NOMO-1 treated with dmso at 0.1 percent for 144 hours (cell line): ENCODE measurements around the gene KIAA0319L.
"Not testable (repeated sequence)": the region's sequence is repeated elsewhere in the genome, so short reads cannot be mapped to it uniquely, and the experiment has no call there.

Experiments used
- DNase-seq: peaks from one replicate; lab custom pipeline; 2025; ENCODE audit not compliant: unreplicated experiment; lab: John Stamatoyannopoulos, UW

Gene KIAA0319L

DNA sequence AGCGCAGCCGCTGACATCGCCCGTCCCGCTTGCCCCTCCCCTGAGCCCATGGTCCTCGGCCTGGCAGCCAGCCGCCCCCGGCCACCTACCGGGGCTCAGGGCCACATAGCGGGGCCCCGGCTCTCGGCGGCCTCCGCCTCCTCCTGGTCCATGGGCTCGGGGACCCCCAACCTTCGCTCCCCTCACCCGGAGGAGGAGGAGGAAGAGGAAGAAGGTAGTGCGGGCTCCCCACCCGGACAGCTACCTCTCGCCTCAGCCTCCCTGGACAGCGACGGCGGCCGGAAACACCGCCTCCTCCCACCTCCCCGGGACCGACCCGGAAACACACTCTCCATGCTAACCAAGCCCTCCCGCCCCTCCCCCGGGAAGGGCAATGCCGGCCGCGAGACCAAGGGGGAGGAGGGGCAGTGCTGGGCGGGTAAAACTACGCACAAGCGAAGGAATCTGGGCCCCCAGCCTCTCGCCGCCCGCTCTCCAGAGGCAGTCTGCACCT lies at the start of gene KIAA0319L:
TSS of gene KIAA0319L (minus strand) at position 286 of the 493 bp plus-strand sequence. CDS start 2,912 bp downstream, outside the sequence.
- DNase-seq = peak; percentile 77

DNA sequence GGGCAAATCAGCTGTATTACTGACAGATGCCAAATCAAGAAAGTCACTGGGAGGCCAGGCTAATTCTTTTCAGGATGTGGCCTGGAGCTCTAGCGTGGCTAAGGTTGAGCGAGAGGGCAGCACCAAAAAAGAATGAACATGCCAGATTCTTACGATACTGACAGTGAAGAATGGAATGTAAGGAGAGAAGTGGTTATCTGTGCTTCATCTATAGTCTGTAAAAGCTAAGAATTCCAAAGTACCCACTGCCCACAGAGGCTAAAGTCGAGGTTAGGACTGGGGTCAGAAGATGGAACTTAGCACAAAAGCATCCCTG lies 48.6 kb upstream of the KIAA0319L start:
- no peak for DNase-seq

DNA sequence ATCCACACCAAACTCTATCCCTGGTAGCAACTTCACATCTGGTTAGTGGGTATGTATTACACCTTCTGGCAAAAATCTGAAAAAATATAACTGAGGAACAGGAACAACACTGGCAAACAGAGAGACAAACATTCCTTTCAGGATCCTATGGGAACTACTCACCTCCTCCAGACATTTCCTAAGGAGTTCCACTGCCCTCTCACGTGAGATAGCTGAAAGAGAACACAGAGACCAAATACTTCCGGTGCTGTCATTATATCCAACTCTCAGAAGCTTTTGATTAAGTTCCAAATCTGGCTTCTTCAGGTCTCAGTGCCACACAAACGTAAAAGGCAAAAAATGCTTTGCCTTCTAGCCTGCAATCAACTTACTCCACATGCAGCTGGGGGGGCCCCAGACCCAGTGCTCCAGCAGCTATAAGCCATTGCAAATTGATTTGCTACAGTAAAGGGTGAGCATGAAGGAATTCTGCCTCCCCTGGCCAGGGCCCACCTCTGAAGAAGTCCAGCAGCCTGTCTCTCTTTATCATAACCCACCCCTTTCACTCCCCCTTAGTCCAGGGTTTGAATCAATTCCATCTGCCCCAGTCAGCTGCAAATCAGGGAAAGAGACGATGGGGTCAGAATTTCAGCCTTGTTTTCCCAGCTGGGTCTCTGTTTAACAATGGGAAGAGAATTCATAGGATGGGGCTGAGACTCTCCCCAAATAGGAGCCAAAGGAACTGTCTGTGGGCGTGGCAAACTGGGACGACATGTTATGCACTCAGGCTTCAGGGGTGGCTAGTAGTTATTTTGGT lies 48.1 kb upstream of the KIAA0319L start:
- no peak for DNase-seq

DNA sequence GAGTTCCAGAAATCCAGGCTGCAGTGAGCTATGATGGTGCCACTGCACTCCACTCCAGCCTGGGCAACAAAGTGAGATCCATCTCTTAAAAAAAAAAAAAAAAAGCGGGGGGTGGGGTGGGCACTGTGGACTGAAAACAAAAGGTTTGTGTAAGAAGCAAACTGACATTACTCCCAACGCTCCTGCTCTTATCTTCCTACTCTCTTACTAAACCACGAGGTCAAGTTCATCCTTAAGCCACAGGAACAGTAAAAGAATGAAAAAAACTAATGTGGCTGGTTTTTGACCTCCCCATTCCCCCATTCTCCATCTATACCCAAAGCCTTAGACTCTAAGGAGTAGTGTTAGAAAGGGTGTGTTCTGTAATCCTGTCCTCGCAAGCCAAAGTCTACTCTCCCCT lies 46.7 kb upstream of the KIAA0319L start:
- DNase-seq = no peak

DNA sequence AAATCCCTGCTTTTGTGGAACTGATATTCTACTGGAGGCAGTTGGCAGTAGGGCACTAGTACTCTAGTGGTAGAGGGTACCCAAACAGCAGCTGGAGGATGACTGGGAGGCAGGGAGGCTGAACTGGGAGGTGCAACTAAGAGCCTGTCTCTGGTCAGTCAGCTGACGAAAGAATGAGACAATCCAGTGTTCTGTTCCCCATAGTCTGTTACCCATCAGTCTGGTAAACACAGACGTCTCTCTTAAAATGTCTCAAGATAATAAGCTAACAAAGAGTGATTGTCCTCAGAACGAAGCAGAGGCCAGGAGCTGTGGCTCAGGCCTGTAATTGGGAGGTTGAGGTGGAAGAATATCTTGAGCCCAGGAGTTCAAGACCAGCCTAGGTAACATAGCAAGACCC lies 46.3 kb upstream of the KIAA0319L start:
- no peak for DNase-seq

DNA sequence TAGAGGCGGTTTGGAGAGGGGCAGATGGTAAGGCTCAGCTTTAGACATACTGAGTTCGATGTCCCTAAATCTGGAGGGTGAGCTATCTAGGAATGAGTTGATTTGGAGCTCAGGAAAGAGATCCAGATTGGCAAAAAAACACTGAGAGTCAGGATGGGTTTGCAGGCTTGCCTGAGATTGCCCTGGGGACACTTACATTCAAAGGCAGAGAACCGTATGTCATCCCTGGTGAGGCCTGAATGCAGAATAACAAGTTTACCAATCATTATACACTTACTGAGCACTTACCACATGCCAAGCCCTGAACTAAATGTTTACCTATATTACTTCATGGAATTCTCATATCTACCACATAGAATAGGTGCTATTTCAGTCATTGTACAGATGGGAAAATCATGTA lies 43.4 kb upstream of the KIAA0319L start:
- DNase-seq = no peak

DNA sequence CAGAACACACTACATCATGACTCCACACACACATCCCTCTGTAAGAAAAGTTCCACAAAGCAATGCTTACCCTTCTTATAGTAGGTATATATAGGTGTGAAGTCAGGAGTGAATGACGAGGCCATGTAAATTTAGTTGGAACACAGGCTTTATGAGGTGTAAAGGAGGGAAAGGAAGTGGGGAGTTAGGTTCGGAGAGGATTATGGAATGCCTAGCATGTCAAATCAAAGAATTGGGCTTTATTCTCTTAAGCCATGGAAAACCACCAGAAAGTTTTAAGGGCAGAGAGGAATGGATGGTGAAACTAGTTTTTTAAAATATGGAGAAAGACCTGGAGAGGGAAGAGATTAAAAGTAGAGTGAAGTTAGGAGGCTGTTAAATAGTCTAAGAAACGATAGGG lies 42.2 kb upstream of the KIAA0319L start:
- DNase-seq = no peak

DNA sequence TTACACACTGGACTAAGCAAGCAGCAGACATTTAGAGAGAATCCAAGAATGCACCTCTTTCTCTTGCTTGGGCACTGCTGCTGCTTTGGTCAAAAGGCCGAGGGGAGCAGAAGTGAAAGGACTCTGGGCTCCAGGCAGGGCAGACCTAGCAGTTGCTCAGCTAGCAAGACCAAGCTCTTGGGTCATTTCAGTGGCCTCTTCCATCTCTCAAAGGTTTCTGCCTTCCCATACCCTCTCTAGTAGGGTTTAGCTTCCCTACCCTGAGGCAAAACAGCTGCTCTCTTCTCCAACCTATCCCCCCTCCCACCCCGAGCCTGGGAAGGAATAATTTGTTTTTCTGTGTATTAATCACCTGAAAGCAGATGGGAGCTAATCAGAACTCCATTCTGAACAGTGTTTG lies 41.7 kb upstream of the KIAA0319L start:
- DNase-seq = no peak

DNA sequence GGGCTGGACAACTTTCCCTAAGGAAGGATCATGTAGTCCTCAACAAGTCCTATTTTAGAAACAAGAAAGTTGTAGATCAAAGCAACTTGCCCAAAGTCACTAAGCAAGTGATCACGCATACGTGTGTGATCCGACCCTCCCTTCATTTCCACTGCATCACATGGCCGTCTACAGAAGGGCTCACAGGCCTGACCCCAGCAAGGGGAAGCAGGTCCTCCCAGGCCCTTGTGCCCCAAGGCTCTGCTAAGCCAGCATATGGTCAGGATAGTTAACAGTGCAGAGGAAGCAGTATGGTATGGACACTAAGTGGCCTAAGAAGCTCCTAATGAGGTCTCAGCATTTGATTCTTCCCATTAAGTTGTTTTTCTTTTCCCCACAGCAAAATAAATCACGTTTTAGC lies 40.7 kb upstream of the KIAA0319L start:
- DNase-seq = no peak

DNA sequence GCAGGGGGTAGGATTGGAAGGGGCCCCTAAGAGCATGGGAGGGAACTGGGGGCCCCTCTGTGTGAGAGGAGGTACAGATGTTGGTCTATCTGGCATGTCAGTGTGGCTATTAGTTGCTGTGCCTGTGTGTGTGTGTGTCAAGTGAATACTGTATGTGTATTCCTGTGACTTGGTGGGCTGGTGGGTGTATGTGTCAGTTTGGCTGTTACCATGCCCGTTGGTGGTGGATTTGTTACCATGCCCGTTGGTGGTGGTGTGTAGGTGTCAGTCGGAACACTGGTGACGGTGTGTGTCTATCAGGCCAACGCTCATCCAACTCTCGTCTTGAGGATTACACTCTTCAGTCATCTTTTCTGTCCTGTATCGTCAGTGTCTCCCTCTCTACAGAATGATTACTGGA lies 38.5 kb upstream of the KIAA0319L start:
- no peak for DNase-seq

DNA sequence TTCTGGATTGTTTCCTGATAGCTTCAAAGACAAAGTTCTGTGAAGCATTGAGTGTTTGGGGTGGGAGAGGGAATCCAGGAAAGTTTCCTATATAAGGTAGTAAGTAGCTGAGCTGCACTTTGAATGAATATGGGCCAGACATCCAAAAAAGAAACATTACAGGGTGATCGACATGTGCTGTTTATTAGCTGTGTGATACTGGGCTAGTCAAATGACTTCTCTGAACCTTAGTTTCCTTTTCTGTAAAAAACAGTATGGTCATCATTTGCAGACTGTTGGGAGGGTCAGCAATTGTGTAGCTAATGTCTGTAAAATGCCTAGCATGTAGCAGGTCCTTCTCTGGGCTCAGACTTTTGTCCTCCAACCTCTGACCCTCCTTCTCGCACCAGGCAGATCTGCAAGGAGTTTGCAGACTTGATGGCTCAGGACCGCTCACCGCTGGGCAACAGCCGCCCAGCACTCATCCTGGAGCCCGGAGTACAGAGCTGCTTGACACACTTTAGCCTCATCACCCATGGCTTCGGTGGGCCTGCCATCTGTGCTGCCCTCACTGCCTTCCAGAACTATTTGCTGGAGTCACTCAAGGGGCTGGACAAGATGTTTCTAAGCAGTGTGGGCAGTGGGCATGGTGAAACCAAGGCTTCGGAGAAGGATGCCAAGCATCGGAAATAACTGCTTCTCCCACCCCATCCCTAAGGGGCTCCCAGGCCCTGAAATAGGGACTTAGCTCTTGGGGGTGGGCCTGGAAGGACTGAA lies 37.0 kb upstream of the KIAA0319L start:
- DNase-seq = no peak

DNA sequence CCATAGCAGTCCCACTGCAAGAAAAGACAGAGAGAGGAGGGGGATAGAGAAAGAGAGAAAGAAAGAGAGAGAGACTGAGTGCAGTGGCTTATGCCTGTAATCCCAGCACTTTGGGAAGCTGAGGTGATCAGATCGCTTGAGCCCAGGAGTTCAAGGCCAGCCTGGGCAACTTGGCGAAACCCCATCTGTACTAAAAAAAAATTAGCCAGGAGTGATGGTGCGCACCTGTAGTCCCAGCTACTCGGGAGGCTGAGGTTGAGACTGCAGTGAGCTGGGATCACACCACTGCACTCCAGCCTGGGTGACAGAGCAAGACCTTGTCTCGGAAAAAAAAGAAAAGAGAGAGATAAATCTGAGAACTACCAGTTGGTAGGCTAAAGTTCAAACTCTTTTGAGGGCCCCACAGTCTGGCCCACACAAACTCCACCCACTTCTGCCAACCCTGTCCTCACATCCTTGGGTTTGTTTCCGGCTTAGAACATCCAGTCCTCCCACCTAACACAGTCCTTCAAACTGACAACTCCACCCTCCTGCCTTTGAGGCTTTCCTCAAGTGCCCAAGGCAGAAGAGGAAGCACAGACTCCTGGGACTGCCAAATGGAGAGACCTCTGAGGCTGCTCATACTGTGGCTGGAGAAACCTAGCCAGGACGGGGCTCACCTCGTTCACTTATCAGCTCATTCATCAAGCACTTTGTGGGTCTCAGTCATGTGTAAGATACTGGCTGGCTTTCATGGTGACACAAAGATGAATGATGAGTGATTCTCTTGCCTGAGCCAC lies 36.0 kb upstream of the KIAA0319L start:
- DNase-seq = peak; percentile 4

DNA sequence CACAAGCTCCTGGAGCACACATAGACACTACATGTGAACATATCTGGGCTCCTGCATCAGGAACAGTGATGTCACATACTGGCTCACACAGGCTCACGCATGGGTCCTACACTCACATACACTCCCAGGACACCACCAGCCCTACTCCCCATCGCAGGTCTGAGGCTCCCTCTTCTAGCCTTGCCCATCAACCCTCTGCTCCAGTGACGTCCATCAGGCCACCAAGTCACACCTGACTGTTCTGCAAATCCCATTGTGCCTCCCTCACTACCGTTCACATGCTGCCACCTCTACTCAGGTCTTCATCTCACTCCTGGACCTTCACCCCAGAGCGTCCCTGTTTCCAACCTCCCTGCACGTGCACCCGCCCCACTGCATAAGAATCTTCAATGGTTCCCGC lies 34.0 kb upstream of the KIAA0319L start:
- DNase-seq = no peak

DNA sequence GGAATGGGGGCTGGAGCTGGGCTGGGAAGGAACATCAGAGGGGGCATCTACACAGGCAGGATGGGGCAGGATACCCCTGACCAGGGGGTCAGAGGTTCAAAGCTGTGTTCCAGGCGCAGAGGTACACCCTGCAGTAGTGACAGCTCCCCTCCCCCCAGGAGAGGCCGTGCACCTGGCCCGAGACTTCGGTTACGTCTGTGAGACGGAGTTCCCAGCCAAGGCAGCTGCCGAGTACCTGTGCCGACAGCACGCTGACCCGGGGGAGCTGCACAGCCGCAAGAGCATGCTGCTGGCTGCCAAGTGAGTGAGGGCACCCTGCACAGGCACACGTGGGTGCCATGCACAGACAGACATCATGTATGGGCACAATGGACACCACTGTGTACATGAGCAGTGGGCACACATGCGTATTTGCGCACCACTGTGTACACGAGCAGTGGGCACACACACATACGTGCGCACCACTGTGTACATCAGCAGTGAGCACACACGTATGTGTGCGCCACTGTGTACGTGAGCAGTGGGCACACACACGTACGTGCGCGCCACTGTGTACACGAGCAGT lies 33.4 kb upstream of the KIAA0319L start:
- no peak for DNase-seq

DNA sequence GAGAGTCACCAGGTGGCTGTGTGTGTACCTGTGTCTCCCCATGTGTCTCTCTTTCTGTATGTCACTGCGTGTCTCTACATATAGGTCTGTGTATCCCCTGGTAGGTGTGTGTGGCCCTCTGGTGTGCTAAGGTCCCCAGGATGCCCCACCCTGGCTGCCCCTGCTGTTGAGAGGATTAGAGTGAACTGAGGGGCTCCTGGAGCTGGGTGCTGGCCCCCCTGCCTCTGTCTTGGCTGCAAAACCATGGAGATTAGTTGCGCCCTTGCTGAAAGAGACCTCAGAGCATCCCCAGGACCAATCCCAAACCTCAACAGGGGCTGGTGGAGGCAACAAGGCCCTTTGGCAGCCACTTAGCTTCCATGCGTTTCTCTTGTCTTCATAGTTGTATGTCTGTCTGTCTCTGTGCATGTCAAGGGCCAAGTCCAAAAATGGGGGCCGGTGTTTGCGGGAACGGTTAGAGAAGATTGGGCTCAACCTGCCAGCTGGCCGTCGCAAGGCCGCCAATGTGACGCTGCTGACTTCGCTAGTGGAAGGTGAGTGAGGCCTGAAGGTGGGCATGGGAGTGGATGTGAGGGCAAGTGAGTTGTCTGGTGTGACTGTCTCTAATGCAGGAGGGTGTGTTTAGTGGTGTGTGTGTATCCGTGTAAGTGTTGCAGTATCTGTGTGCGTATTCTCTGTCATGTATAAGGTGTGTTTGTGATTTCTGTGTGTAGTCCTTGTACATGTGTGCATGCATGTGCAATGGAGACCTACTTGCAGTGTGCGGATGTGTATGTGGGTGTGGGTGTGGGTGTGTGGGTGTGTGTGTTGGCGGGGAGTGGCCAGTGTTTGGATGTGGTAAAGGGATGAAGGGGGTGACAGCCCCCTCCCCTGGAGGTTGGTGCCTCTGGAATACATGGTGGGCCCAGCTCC lies 32.6 kb upstream of the KIAA0319L start:
- no peak for DNase-seq

DNA sequence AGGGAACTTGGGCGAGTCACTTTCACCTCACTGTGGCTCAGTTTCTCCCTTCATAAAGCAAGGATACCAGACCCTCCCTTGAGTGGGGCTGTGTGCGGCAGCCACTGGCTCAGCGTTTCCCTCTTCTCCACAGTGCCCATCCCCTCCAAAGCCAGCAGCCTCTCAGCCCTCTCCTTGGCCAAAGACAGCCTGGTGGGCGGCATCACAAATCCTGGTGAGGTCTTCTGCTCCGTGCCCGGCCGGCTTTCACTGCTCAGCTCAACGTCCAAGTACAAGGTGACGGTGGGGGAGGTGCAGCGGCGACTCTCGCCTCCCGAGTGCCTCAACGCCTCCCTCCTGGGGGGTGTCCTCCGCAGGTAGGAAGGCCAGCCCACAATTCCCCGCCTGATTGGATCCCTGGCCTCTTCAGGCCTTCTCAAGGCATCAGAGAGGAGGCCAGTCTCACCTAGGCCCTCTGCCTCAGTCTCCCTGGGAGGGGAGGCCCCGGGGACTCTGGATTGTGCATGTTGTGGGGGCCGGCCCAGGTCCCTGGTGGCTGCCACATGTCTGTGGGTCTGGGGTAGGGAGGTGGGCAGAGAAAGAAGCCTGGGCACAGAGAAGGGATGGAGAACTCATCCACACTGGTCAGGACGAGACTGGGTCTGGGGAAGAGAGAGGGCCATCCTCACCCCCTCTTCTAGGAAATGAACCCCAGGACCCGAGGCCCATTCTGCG lies 31.2 kb upstream of the KIAA0319L start:
- DNase-seq = no peak

DNA sequence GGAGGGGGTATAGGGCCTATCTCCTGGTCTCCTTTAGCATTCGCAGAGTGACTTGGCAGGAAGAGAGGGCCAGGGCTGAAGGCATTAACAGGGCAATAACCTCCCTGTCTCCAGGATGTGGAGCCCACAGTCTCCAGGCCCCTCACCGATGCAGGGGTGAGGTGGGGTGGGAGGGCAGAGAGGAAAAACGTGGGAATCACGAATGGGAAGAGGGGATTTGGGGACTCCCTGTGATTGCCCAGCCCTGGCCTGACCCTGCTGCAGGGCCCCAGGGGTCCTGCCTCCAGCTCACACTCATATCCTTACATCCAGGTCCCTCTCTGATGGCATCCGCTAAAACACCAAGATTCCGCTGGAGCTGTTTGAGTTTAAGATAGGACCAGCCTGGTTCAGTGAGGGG lies 30.5 kb upstream of the KIAA0319L start:
- no peak for DNase-seq

DNA sequence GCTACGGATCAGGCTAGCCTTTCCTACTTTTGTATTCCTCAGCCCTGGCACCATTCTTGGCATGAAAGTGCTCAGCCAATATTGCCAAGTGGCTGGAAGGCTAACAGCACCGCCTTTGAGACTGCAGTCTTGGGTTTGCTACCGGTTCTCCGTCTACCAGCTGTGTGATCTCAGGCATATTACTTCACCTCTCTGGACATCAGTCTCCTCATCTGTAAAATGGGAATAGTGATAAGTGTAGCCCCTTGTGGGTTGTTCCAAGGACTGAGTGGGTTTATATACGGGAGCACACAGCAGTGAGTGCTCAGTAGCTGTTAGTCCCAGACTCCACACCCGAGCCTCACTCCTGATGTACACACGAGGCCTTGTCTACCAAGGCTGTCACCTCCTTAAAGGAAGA lies 29.6 kb upstream of the KIAA0319L start:
- DNase-seq = no peak

DNA sequence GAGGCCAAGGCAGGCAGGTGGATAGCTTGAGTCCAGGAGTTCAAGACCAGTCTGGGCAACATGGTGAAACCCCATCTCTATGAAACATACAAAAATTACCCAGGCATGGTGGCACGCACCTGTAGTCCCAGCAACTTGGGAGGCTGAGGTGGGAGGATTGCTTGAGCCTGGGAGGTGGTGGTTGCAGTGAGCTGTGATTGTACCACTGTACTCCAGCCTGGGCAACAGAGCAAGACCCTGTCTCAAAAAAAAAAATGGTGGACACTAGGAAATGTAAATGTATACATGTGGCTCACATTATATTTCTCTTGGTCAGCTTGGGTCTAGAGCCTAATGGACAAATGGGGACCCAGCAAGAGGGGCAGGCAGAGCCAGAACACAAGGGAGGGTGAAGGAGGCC lies 28.6 kb upstream of the KIAA0319L start:
- DNase-seq = not testable (repeated sequence)

DNA sequence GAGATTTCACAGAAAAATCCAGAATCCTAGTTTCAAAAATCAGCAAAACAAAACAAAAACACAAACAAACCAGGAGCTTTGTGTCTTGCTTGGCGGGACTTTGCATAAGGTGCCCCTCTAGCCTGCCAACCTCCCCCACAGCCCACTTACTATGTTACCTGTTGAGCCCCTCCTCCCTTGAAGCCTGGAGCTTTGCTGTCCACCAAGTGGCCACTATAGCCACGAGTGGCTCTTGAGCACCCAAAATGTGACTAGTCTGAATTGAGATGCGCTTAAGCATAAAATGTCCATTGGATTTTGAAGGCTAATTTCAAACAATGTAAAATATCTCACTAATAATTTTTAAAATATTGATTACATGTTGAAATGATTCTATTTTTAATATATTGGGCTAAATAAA lies 28.1 kb upstream of the KIAA0319L start:
- DNase-seq = no peak
